Dermis blood vessel endothelial cell (primary cell): ENCODE measurements around the gene PILRB. TPM values are rescaled to one million over a fixed set of nuclear protein-coding genes. Genes with fewer than 3 reads are reported as not detected.
"Not testable (repeated sequence)": the region's sequence is repeated elsewhere in the genome, so short reads cannot be mapped to it uniquely, and the experiment has no call there.

Experiments
- DNase-seq: peaks from one replicate; pipeline ENCODE4 v3.0.0; 2010
- total RNA-seq: library from RNA; depleted of rRNA; stranded (reverse); fragments of >200 nt; gene quantifications from 2 replicates; pipeline ENCODE4 v1.2.3, GENCODE V29; 2014

Gene PILRB
- total RNA-seq = 11.6 and 17.0 TPM in 2 replicates

- no peak for DNase-seq
Observed at GRCh38 chr7:100358027-100358856, at the start of gene PILRB. PILRB (plus strand) TSS chr7:100358117; CDS start chr7:100358303, 186 bp downstream.

GRCh38 chr7:100318329-100318728 lies 39.6 kb upstream of the PILRB start:
- not testable (repeated sequence) for DNase-seq

GRCh38 chr7:100321648-100322047 lies 36.3 kb upstream of the PILRB start:
- DNase-seq = not testable (repeated sequence)

GRCh38 chr7:100324194-100324593 lies 33.7 kb upstream of the PILRB start:
- not testable (repeated sequence) for DNase-seq

GRCh38 chr7:100325671-100326070 lies 32.2 kb upstream of the PILRB start:
- peak; percentile 82 for DNase-seq

GRCh38 chr7:100326914-100327313 lies 31.0 kb upstream of the PILRB start:
- DNase-seq = not testable (repeated sequence)

- DNase-seq = peak; percentile 94
Observed at GRCh38 chr7:100335566-100336466, 22.1 kb upstream of the PILRB start.

GRCh38 chr7:100338083-100338696 lies 19.7 kb upstream of the PILRB start:
- DNase-seq = peak; percentile 90

- DNase-seq = not testable (repeated sequence)
Observed at GRCh38 chr7:100341286-100341685, 16.6 kb upstream of the PILRB start.

- DNase-seq = no peak
Observed at GRCh38 chr7:100342765-100343164, 15.2 kb upstream of the PILRB start.

- DNase-seq = not testable (repeated sequence)
Observed at GRCh38 chr7:100344124-100344559, 13.8 kb upstream of the PILRB start.

- DNase-seq = peak; percentile 81
Observed at GRCh38 chr7:100344560-100345287, 13.2 kb upstream of the PILRB start.

GRCh38 chr7:100345288-100345672 lies 12.6 kb upstream of the PILRB start:
- DNase-seq = peak; percentile 80

GRCh38 chr7:100346921-100347320 lies 11.0 kb upstream of the PILRB start:
- DNase-seq = no peak

GRCh38 chr7:100348805-100349204 lies 9.1 kb upstream of the PILRB start:
- DNase-seq = no peak

- no peak for DNase-seq
Observed at GRCh38 chr7:100349757-100350156, 8.2 kb upstream of the PILRB start.

- DNase-seq = no peak
Observed at GRCh38 chr7:100351657-100352058, 6.3 kb upstream of the PILRB start.

GRCh38 chr7:100352230-100352781 lies 5.6 kb upstream of the PILRB start:
- not testable (repeated sequence) for DNase-seq

GRCh38 chr7:100352984-100353684 lies 4.8 kb upstream of the PILRB start:
- DNase-seq = no peak

- DNase-seq = no peak
Observed at GRCh38 chr7:100353685-100354330, 4.1 kb upstream of the PILRB start.
